DOHH2 (cell line): ENCODE measurements around the gene DHFR2.

ENCODE experiments used
- H3F3A ChIP-seq: fragments of 200-600 bp; sonication (generic), shearing (Covaris generic); 2 replicates; pipeline ENCODE4 v1.6.0; 2016; ENCODE audit warnings: antibody characterized with exemption, mild to moderate bottlenecking; ENCODE audit not compliant: control insufficient read depth, insufficient read depth
- H3K27ac ChIP-seq: fragments of 200-600 bp; sonication (generic); 2 replicates; pipeline ENCODE4 v1.5.1; 2014; ENCODE audit warnings: low read depth, mild to moderate bottlenecking, low read length, moderate library complexity
- H3K27me3 ChIP-seq: fragments of 200-600 bp; sonication (generic); 2 replicates; pipeline ENCODE4 v1.6.1; 2014; ENCODE audit warnings: mild to moderate bottlenecking, low read length, mixed read lengths; ENCODE audit not compliant: control insufficient read depth
- H3K36me3 ChIP-seq: fragments of 200-600 bp; sonication (generic); 2 replicates; pipeline ENCODE4 v1.6.1; 2014; ENCODE audit warnings: mild to moderate bottlenecking, low read length, moderate library complexity, mixed read lengths; ENCODE audit not compliant: control insufficient read depth
- H3K4me1 ChIP-seq: fragments of 200-600 bp; sonication (generic); 2 replicates; pipeline ENCODE4 v1.6.1; 2014; ENCODE audit warnings: mild to moderate bottlenecking, low read length, mixed read lengths; ENCODE audit not compliant: control insufficient read depth
- H3K4me2 ChIP-seq: fragments of 200-600 bp; sonication (generic); 2 replicates; pipeline ENCODE4 v1.6.0; 2014; ENCODE audit warnings: mild to moderate bottlenecking, low read length, moderate library complexity
- H3K4me3 ChIP-seq: fragments of 200-600 bp; sonication (generic); 2 replicates; pipeline ENCODE4 v1.5.1; 2014; ENCODE audit warnings: mild to moderate bottlenecking, low read length, mixed read lengths
- H3K79me2 ChIP-seq: fragments of 200-600 bp; sonication (generic); 2 replicates; pipeline ENCODE4 v1.6.1; 2014; ENCODE audit warnings: mild to moderate bottlenecking, low read length, mixed read lengths; ENCODE audit not compliant: control insufficient read depth
- H3K9me2 ChIP-seq: fragments of 200-600 bp; sonication (generic); replicated peaks from 2 replicates; pipeline ENCODE4 v1.6.1; 2014; ENCODE audit warnings: mild to moderate bottlenecking, low read length, mixed read lengths; ENCODE audit not compliant: control insufficient read depth
- H3K9me3 ChIP-seq: fragments of 200-600 bp; sonication (generic); 2 replicates; pipeline ENCODE4 v1.6.1; 2014; ENCODE audit warnings: antibody characterized with exemption, low read length, mixed read lengths; ENCODE audit not compliant: control insufficient read depth, insufficient read depth
- H4K20me1 ChIP-seq: fragments of 200-600 bp; sonication (generic); 2 replicates; pipeline ENCODE4 v1.6.0; 2014; ENCODE audit warnings: low read depth, mild to moderate bottlenecking, antibody characterized with exemption, low read length, moderate library complexity; ENCODE audit not compliant: control insufficient read depth, insufficient read depth
- EZH2phosphoT487 ChIP-seq: fragments of 200-600 bp; sonication (generic); IDR thresholded peaks from 2 replicates; pipeline ENCODE4 v1.6.1; 2017; ENCODE audit warnings: borderline replicate concordance, mild to moderate bottlenecking, antibody characterized with exemption, low read length, moderate library complexity, mixed read lengths
- TF ChIP-seq, protein P1 (sequence below): fragments of 200-600 bp; sonication (generic); IDR thresholded peaks from one replicate; pipeline ENCODE4 v1.5.1; 2014; ENCODE audit warnings: antibody characterized with exemption, mild to moderate bottlenecking, low read depth, low read length; ENCODE audit not compliant: poor library complexity, severe bottlenecking

DHFR2 gene

DNA sequence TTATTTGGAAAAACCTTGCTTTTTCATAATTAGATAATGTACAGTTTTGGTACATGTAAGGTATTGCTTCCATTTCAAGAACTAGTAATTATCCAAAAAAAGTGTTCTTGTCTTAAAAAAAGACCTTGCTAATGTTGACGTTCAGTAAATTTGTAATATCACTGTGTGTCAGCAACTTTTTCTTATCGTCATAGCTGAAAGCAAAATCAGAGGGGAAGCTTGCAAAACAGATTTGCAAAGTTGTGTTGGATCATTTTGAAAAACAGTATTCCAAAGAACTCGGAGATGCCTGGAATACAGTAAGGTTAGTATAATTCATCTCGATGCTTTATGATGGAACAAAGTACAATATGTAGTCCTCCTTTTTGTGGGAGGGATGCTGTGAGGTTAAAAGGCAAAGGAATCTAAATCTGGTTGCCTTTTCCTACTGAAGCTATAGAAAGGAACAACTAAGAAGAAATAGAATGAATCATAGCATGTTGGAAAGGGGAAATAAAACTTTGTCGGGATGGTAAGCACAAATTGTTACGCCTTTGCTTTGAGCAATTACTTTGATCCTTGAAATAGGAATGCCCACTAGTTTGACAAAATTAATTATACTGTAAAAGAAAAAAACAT lies 1.6 kb upstream of the DHFR2 start:
- no peaks in the 10 kb centered on the region; the same call in 1 of the 2 replicates for H3K9me3 ChIP-seq
- peaks cover 58% of the 10 kb centered on the region for H3K79me2 ChIP-seq
- H3K4me2 ChIP-seq: peak overlapping the region; percentile 68
- peak overlapping the region; percentile 79 for H3K4me3 ChIP-seq
- no peaks in the 10 kb centered on the region for H4K20me1 ChIP-seq
- H3K9me2 ChIP-seq: no peaks in the 10 kb centered on the region
- H3K4me1 ChIP-seq: peaks cover 36% of the 10 kb centered on the region
- no peak for TF ChIP-seq EZH2phosphoT487
- TF ChIP-seq, protein P1, sequence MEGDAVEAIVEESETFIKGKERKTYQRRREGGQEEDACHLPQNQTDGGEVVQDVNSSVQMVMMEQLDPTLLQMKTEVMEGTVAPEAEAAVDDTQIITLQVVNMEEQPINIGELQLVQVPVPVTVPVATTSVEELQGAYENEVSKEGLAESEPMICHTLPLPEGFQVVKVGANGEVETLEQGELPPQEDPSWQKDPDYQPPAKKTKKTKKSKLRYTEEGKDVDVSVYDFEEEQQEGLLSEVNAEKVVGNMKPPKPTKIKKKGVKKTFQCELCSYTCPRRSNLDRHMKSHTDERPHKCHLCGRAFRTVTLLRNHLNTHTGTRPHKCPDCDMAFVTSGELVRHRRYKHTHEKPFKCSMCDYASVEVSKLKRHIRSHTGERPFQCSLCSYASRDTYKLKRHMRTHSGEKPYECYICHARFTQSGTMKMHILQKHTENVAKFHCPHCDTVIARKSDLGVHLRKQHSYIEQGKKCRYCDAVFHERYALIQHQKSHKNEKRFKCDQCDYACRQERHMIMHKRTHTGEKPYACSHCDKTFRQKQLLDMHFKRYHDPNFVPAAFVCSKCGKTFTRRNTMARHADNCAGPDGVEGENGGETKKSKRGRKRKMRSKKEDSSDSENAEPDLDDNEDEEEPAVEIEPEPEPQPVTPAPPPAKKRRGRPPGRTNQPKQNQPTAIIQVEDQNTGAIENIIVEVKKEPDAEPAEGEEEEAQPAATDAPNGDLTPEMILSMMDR: no peak
- peaks cover 44% of the 10 kb centered on the region for H3K36me3 ChIP-seq
- H3F3A ChIP-seq: 0 out of 2 replicates have a peak, but pooled peaks cover 2% of the 10 kb centered on the region
- H3K27me3 ChIP-seq: no peaks in the 10 kb centered on the region
- H3K27ac ChIP-seq: no peak overlapping the region

DNA sequence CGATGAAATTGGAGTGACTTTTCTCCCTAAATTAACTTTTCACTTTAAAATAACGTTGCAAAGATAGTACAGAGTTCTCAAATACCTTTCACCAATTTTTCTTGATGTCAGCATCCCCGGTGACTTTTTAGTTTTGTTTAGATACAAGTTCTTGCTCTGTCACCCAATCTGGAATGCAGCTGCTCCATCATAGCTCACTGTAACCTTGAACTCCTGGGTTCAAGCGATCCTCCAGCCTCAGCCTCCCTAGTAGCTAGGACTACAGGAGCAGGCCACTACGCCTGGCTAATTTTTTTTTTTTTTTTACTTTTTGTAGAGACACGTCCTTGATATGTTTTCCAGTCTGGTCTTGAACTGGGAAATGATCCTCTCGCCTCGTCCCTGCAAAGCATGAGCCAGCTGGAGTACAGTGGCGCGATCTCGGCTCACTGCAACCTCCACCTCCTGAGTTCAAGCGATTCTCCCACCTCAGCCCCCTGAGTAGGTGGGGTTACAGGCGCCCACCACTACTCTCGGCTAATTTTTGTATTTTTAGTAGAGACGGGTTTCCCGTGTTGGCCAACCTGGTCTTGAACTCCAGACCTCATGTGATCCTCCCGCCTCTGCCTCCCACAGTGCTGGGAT lies 892 bp upstream of the DHFR2 start:
- TF ChIP-seq, protein P1: no peak
- TF ChIP-seq EZH2phosphoT487: no peak
- Histone ChIP-seq H4K20me1 (no peaks in the 10 kb centered on the region), H3K9me2 (no peaks in the 10 kb centered on the region), H3K36me3 (peaks cover 42% of the 10 kb centered on the region), H3K9me3 (no peaks in the 10 kb centered on the region; the same call in 1 of the 2 replicates), H3K4me3 (peak overlapping the region; percentile 79), H3F3A (no peaks in the 10 kb centered on the region), H3K79me2 (peaks cover 58% of the 10 kb centered on the region), H3K4me2 (peak overlapping the region; percentile 68), H3K4me1 (peaks cover 32% of the 10 kb centered on the region), H3K27me3 (no peaks in the 10 kb centered on the region), H3K27ac (peak overlapping the region; percentile 80)

DNA sequence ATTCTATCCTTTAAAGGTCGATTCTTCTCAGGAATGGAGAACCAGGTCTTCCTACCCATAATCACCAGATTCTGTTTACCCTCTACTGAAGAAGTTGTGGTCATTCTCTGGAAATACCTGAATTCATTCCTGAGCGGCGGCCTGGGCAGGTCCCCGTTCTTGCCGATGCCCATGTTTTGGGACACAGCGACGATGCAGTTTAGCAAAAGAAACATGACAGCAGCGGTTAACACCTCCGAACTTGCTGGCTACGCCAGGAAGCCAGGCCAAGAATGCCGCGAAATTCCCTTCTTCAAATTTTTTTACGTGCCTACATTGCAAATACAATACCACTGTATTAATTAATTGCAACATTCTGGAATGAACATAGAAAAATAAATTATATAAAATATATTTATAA lies 1.4 kb downstream of the DHFR2 start:
- H3K36me3 ChIP-seq: peaks cover 29% of the 10 kb centered on the region
- H3K4me1 ChIP-seq: peaks cover 30% of the 10 kb centered on the region
- TF ChIP-seq, protein P1: no peak
- no peak for TF ChIP-seq EZH2phosphoT487
- no peak overlapping the region for H3K27ac ChIP-seq
- H3K9me3 ChIP-seq: no peaks in the 10 kb centered on the region
- H3F3A ChIP-seq: no peaks in the 10 kb centered on the region; the same call in 1 of the 2 replicates
- H3K4me3 ChIP-seq: no peak overlapping the region; the same call in 1 of the 2 replicates
- H4K20me1 ChIP-seq: no peaks in the 10 kb centered on the region
- peak overlapping the region; percentile 23 for H3K4me2 ChIP-seq
- H3K79me2 ChIP-seq: peaks cover 48% of the 10 kb centered on the region
- H3K9me2 ChIP-seq: no peaks in the 10 kb centered on the region
- no peaks in the 10 kb centered on the region for H3K27me3 ChIP-seq
